Activated T-helper 9 cell treated with anti-CD3 and anti-CD28 coated beads, Interleukin-2, amount 50 U/mL, for 16 hours (primary cell): ENCODE data around the gene DOCK1.

ENCODE experiments used
- DNase-seq: peaks from one replicate; pipeline ENCODE4 v3.0.0-alpha.2; 2020; ENCODE audit warnings: low read depth

The DOCK1 gene

GRCh38 chr10:127221281-127221680 lies 316.1 kb downstream of the DOCK1 start:
- DNase-seq = no peak

- no peak for DNase-seq
These were observed 321.8 kb downstream of the DOCK1 start for GRCh38 chr10:127227027-127227426.

GRCh38 chr10:127227663-127228062 lies 322.4 kb downstream of the DOCK1 start:
- no peak for DNase-seq

DNA sequence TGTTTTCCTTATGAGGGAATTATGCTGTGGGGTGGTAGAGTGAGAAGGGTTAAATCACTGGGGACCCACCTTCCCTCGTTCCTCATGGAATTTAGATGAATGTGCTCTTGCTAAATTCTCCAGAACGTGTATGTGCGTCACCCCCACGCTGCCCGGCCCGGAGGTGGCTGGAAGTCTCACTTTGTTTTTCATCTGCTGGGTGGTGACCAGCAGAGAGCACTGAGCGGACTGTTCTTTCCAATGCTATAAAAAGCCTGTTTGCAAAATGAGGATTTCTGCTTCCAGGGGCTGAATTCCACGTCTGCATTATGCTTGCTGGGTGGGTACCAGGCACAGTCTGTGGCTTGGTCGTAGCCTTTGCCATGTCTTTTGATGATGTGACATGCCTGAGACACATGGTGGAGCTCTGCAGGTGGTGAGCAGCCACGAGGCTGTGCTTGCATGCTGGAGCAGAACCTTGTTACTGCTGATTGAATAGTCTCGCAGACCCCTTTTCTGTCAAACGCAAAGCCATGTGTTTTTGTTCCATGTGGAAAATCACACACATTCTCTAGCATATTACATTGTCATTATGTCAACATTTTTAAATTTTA lies 323.1 kb downstream of the DOCK1 start:
- no peak for DNase-seq

GRCh38 chr10:127234306-127234800 lies 329.1 kb downstream of the DOCK1 start:
- DNase-seq = no peak

GRCh38 chr10:127236266-127236665 lies 331.0 kb downstream of the DOCK1 start:
- no peak for DNase-seq

- DNase-seq = no peak
These were observed 337.7 kb downstream of the DOCK1 start for GRCh38 chr10:127242914-127243313.

DNA sequence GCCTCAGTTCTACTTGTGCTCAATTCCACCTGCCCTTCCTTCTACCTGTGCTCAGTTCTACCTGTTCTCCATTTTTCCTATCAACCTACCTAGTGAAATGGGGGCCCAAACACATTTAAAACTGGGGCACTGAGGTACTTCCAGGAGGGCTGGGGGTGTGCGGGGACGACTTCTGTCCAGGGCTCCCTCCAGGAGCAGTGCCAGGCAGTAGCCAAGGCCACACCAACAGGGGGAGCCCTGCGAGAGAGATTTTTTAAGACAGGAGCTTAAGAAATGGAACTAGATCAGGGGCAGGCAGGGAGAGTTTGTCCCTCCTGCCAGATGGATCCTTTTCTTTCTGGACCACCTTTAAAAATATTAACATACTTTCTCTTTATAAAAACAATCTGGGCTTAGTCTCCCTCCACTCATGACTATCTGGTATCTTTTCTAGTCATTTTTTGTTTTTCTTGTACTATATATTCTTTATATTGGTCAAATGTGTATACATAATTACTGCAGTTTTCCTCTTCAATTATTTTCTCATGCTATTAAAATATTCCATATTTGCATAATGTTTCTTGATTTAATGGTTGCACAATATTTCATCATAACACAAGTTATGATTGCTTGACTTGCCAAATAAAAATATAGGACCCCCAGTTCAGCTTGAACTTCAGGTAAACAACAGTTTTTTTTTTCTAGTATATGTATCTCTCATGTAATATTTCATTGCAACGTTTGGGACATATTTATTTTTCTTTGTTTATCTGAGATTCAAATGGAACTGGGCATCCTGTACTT lies 338.5 kb downstream of the DOCK1 start:
- DNase-seq = no peak

GRCh38 chr10:127245456-127245855 lies 340.2 kb downstream of the DOCK1 start:
- no peak for DNase-seq

DNA sequence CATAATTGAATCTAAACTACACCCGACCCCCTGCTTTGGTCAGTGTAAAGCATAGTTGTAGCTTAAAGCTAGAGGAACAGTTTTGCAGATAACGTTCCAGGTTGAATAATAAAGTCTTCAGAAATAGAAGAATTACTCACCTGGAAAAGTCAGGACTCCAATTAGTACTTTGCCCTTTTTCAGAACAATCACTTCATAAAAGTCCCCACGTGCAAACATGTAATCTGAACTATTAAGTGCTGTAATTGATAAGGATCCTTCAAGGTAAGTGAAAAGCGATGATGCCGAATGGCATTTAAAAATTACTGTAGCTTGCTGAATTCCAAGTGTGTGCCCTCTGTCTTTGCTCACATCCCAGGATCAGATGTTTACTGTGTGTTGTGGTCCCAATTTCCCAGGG lies 344.8 kb downstream of the DOCK1 start:
- DNase-seq = no peak

DNA sequence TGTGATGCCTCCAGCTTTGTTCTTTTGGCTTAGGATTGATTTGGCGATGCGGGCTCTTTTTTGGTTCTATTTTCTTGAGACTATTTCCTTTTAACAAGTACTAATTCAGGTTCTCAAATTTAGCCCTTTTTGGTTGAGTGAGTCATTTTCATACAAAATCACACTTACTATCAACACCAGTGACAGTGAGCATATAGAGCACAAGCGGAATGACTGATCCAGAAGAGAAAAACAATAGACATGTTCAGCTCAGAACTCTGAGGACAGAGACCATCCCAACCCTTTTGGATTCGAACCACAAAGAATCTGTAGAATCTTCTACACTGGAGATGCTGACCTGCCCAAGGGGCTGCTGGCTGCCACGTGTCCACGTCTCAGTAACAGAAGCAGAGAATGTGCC lies 347.6 kb downstream of the DOCK1 start:
- DNase-seq = no peak

- no peak for DNase-seq
These were observed 349.0 kb downstream of the DOCK1 start for GRCh38 chr10:127254276-127254675.

DNA sequence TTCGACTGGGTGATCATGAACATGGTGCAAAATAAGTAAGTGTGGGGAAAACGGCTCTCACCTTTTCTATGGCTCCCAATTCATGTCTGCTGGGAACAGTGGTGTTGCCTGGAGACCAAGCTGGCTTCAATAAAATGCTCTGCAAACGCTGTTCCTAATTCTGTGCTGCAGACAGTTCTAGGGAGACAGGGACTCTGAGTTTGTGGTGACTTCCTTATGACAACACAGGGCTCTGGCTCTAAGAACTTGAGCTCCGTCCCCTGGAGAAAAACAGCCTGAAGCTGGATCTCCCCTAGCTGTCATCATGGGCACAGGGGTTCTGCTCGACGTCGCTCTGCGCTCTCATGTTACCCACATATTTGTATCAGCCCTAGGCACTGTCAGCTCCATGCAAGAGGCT lies 352.2 kb downstream of the DOCK1 start:
- DNase-seq = no peak

GRCh38 chr10:127259347-127259746 lies 354.1 kb downstream of the DOCK1 start:
- DNase-seq = no peak

- DNase-seq = no peak
These were observed 357.4 kb downstream of the DOCK1 start for GRCh38 chr10:127262606-127263005.

- DNase-seq = no peak
These were observed 360.1 kb downstream of the DOCK1 start for GRCh38 chr10:127265288-127265687.

- no peak for DNase-seq
These were observed 361.2 kb downstream of the DOCK1 start for GRCh38 chr10:127266431-127266830.

DNA sequence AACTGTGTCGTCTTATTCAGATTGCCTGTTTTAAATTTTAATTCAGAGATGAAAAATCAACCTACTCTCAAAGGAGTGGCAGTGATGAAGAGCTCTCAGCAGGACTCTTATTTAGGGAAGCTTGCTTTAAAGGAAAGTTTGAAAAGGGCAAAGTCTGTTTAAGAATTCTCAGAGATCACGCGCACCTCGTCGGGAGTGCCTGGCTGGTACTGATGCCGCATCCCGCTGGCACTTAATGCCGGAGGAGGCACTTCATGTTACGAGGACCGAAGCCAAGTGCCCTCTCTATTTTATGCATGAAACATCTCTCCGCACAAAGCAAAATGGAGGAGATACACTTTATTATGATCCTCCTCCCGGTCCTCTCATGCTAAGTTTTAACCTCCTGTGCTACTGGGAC lies 362.2 kb downstream of the DOCK1 start:
- DNase-seq = no peak

- no peak for DNase-seq
These were observed 366.8 kb downstream of the DOCK1 start for GRCh38 chr10:127272076-127272475.

- no peak for DNase-seq
These were observed 370.0 kb downstream of the DOCK1 start for GRCh38 chr10:127275272-127275671.

GRCh38 chr10:127275793-127276450 lies 370.7 kb downstream of the DOCK1 start:
- DNase-seq = no peak

DNA sequence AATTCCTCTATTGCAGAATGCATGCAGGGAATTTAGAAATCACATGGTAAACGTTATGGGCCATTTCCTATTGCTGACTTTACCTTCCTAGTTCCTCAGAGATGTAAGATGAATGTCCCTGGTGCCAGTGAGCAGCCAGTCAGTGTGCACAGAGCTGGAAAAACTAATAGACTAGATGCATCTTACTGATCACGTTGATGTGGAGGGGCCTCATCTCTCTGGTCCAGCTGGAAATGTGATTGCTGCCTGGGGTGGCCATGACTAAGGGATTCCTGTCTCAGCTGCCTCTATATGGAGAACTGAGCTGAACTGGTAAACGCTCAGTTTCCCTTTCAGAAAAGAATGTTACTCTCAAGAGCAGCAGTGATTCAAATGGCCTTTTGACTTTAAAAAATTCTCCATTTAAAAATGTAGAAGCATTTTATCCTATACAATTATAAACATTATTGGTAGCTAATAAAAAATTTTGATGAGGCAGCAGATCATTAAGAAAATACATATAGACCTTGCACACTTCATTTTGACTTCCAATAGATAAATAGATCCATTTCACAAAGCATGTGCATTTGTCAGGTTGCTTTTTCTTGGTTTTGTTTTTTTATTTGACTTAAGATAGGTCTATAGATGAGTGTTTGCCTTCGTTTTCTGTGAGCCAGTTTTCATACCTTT lies 371.7 kb downstream of the DOCK1 start:
- no peak for DNase-seq

DNA sequence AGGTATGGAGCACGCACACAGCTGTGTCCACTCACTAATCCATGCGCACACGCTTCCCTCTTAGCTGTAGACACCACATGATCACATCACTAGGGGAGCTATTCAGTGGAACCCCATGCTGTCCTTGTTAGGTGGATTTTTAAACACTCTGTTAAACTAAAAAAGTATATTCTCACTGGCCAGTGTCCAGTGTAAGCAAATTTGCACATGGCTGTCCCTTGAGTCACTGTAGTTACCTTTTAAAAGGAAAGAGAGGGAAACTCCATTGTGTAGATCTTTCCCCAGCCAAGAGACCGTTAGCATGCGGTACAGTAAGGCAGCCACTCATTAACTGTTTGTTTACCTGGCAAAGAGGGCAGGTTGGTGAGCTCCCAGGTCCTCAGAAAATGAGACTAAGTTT lies 372.8 kb downstream of the DOCK1 start:
- no peak for DNase-seq
